Activated CD4-positive, alpha-beta T cell treated with anti-CD3 and anti-CD28 coated beads, Interleukin-10, Interleukin-2, amounts not matched to agents 100 ng/mL and 50 ng/mL, durations not matched to agents 16 hours and 8 hours (primary cell): Measurements from ENCODE around the gene TNFRSF8.

ENCODE experiments used
- DNase-seq: peaks from one replicate; pipeline ENCODE4 v3.0.0-alpha.2; 2020

The TNFRSF8 gene

GRCh38 chr1:12161662-12162458 is 98.8 kb downstream of the TNFRSF8 start:
- peak; percentile 96 for DNase-seq

- no peak for DNase-seq
Observed at GRCh38 chr1:12162459-12163137, 99.5 kb downstream of the TNFRSF8 start.

DNA sequence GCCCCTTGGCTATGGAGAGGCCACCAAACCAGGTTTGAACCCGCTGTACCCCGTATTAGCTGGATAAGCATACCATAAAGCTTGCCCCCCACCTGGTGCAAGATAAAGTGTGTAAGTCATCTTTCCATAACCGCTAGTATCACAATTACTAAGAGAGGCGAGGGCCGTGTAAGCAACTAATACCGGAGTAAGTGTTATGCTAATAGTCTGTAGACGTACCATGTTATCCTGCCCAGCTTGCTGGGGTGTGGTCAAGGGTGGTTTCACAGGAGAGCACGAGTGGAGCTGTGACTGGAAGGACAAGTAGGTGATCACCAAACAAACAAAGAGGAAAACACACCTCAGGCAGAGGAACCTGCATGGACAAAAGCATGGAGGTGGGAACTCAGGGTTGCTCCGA is 100.1 kb downstream of the TNFRSF8 start:
- peak; percentile 86 for DNase-seq

DNA sequence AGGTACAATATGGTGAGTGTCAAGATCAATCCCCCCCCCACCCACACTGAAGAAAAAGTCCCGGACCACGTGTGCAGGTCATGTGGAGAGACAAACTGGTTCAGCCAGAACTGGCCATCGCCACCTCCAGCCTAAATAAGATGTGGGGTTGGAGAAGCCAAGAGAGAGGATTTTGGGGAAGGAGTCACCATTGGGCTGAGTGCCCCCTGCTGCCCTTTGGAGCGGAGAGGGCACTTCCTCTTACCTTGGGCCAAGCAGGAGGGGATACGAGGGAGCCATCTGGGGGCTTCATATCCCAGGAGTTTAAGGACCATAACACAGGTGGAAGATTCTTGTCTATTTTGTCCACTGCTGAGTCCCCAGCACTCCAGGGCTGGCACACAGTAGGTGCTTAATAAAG is 101.1 kb downstream of the TNFRSF8 start:
- DNase-seq: no peak

DNA sequence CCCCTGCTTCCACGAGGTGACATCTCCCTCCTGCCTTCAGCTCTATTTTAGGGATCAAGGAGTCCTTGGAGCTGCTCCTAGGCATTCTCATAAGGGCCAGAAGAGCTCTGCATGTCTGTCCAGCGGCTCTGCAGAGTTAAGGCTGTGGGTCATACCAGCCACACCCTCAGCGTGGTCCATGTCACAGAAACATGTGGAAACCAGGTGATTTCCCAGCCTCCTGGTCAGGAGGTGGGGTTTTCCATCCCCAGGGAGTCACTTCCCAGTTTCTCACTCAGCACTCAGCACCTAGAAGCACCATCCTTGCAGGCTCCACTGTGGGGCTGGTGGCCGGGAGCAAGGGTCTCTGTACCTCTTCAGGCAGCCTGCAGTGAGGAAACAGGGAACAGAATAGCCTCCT is 102.2 kb downstream of the TNFRSF8 start:
- DNase-seq: no peak

DNA sequence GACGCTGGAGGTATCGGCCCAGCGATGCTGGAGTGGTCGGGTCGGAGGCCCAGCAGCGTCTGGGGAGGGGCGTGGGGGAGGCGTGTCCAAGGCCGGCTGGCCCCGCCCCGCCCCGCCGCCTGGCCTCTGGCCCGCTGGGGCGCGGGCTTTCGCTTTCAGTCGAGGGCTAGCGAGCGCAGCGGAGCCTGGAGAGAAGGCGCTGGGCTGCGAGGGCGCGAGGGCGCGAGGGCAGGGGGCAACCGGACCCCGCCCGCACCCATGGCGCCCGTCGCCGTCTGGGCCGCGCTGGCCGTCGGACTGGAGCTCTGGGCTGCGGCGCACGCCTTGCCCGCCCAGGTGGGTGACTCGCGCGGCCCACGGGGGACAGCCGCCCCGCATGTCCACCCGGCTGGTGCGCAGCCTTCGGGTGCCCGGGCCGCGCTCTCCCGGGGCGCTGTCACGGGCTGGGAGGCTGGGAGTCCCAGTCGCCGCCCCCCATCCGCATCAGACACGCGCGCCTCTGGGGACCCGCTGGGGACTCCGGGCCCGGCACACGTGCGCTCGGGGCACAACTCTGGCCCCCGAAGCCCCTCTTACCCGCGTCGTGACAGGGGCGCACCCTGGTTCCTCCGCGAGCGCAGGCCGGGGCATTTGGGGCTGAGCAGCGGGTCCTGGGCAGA is 103.9 kb downstream of the TNFRSF8 start, which contains the start of gene TNFRSF1B:
Gene TNFRSF1B (plus strand): TSS at position 158 of the 659 bp plus-strand sequence. CDS start 101 bp downstream, at position 259.
- peak; percentile 87 for DNase-seq

DNA sequence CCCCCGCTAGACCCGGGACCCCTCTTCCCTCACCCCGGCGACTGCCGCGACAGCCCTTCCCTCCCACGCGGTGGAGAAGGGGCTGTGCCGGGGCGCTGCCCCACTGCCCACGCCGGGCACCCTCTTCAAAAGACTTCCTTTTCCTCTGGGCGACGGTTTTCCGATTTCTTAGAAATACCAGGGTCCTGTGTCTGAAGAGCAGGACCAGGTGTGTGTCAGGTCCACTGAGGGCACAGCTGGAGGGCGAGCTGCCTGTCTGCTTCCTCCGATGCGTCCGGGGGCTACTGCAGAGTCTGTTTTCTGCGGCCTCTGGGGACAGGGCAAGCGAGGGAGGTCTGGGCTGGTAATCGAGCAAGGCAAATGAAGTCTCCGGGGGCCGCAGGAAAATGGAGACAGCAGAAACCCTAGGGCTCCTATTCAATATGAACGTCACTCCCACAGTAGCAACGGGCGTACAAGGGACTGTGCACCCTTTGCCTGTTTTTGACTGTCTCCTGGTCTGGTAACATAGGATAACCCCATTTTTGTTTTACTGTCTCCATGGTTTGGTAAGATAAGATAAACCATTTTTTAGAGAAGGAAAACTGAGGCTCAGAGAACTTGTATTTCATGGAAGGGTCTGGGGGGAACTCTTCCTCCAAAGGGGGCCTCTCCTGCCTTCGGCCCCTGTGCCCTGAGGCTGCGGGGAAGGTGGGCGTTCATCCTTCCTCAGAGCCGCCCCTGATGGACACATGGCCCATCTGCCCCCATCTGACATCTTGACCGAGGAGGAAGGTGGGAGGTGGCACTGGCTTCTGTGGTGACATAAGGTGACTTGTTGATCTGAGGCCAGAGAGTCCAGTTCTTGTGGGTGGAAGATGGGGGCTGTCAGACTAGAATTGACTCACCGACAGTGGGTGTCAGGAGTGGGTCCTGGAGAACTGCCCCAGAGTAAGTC is 104.7 kb downstream of the TNFRSF8 start:
- no peak for DNase-seq

- no peak for DNase-seq
Observed at GRCh38 chr1:12168451-12169160, 105.5 kb downstream of the TNFRSF8 start.

GRCh38 chr1:12169442-12170135 is 106.5 kb downstream of the TNFRSF8 start:
- no peak for DNase-seq

DNA sequence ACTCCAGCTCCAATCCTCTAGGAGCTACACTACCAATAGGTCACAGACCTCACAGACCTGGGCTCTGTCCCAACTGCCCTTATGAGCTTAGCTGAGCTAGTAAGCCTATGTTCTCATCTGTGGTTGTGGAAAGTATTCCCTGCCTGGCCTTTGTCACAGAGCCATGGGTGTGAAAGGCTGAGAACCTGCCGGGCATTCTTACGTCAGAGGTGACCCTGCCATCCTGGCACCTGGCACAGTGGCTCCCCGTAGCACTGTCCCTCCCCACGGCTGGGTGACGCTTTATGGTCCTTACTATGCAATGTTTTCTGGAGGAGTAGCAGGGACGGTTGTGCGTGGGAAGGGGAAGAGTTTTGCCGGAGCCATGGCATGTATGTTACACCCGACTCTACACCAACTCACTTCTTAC is 107.2 kb downstream of the TNFRSF8 start:
- no peak for DNase-seq

DNA sequence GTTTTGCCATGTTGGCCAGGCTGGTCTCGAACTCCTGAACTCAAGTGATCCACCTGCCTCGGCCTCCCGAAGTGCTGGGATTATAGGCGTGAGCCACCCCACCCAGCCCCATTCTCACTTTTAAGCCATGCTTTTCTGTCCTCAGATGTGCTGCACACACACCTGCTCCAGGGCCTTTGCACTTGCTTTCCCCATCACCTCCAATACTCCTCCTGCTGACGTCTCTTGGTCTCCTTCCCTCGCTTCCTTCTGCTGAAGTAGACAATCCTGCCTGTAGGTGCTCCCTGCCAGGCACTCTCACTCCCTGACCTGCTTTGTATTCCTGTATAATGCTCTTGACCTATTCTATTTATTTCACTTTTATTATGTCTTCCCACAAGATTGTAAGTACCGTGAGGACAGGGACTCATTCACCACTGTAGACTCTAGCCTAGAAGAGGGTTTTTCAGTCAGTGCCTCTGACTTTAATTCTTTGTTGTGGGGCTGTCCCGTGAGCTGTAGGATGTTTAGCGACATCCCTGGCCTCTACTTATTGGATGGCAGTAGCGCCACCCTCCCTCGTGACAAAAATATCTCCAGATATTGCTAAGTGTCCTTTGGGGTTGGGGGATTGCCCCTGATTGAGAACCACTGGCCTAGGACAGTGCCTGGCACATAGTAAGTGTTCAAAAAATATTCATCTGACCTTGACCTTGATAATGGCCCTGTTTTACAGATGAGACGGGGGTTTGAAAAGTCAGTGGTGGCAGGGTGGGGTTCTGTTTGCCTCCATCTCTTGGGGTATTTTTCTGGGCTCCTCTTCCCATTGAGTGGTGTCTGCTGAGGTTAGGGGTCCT is 108.3 kb downstream of the TNFRSF8 start:
- DNase-seq: no peak

DNA sequence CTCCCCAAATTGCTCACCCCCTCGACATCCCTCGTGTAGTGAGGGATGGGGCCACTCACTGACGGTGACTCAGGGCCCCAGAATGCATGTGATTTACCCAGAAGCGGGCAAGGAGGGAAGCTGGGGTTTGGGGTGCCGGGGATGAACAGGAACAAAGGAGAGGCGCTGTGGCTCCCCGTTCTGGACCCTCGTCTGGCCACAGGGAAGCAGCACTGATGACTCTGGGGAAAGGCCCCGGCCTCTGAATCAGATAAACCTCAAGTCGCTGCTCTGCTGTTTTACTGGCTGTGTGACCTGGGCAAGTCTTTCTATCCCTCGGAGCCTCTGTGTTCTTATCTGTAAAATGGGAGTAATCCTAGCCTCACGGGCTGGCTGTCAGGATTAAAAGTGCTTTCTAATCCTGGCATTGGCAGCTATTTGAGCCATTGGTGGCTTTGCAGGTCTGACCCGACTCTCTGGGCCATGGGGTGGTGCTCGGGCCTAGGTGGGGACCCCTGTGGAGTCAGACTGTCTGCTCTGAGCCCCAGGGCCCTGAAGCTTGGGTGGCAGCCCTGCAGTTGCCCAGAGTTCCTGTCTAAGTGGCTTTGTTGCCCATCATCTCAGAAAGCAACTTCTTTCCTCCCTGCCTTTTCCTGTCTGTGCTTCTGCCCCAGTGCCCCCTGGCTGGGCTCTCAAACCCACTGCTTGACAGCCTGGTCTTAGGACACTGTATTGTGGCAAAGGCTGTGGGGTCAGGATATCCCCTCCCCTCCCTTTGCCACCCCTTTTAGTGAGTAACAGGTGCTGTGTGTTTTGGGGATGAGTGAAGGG is 109.1 kb downstream of the TNFRSF8 start:
- DNase-seq: peak; percentile 53

GRCh38 chr1:12173041-12173509 is 110.0 kb downstream of the TNFRSF8 start:
- DNase-seq: no peak

DNA sequence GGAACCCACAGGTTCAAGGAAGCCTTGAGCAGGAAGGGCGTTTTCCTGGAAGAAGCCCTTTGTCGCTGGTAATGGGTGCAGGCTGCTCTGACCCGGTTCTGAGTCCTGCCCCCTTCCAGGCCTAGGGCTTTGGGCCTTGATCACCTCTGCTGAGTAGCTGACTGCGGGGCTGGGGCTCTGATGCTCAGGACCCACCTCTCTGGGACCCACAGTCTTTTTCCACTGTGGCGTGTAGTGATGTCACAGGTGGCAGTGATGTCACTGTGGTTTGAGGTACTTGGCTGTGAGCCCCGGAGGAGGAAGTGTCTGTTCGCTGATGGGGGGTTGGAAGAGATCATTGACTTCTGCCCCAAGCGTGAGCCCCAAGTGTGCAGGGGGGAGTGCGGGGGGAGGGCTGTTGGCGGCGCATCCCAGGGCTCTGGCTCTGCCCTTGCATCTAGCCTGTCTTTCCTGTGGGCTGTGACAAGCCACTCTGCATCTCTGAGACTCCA is 110.6 kb downstream of the TNFRSF8 start:
- DNase-seq: peak; percentile 88

DNA sequence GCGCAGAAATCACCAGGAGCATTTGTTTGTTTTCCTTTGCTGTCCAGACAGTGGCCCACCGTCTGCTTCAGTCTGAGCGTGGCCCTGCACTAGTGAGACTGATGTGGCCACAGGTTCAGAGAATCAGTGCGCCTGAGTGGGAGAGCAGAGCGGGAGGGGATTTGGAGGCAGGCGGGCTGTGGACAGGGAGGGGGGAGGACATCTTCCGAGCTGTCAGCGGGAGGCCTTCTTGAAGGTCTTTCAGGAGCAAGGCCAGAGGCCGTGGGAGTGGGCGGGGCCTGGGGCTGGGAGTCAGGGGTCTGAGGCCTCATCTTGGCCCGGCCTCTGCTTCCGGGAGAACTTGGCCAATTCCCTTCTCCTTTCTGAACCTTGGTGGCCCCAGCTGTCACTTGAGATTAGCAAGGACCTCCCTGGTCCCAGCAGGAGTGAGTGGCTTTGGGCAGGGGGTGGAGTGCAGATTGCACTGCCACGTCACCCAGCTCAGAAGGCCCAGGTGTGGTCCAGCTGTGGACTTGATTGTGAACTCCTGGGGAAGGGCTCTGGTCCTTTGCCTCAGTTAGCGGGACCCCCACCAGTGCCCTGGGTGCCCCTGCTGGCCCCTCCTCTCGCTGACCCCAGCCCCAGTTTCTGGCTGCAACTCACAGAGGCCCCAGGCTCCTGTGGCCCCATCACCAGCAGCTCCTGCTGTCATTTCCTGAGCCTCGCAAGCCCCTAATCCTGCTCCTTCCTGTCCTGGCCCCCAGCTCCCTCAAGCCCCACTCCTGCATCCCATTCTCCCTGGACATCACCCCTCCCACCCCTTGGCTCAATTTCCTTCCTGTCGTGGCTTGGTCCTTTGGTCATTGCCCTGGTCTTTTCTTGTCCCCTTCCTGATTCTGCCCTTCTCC is 112.1 kb downstream of the TNFRSF8 start:
- no peak for DNase-seq

- DNase-seq: no peak
Observed at GRCh38 chr1:12176298-12177118, 113.4 kb downstream of the TNFRSF8 start.
